GM12878 (cell line): ENCODE data around the gene TLL1. TPM values are rescaled to one million over a fixed set of nuclear protein-coding genes. Genes with fewer than 3 reads are reported as not detected.

Source experiments
- ATAC-seq: fragments of 200-7000 bp; cut with Tn5 transposase; 3 replicates; pipeline ENCODE4 v1.9.1; 2020; ENCODE audit warnings: mild to moderate bottlenecking, moderate library complexity
- BruUV-seq: library from RNA; stranded (reverse); fragments of 400-500 nt; replicated peaks from 2 replicates; lab custom pipeline; 2021; lab: Mats Ljungman, UMichigan
- CTCF ChIA-PET: fragments of 300-600 bp; sonication (Branson Sonifier 250); formaldehyde crosslinking; extraction: SDS; loops from one replicate; lab custom pipeline; 2021; ENCODE audit warnings: inconsistent platforms; lab: Yijun Ruan, JAX
- POLR2A ChIA-PET: fragments of 350-600 bp; formaldehyde crosslinking; extraction: SDS; loops from one replicate; lab custom pipeline; 2021; ENCODE audit warnings: inconsistent platforms; lab: Charles Lee
- RAD21 ChIA-PET: fragments of 300-600 bp; sonication (Branson Sonifier 250); formaldehyde crosslinking; loops from one replicate; lab custom pipeline; 2023; ENCODE audit warnings: antibody characterized with exemption; ENCODE audit not compliant: unreplicated experiment; lab: Charles Lee
- SMC1A ChIA-PET: fragments of 300-600 bp; sonication (Branson Sonifier 250); formaldehyde crosslinking; loops from one replicate; lab custom pipeline; 2023; ENCODE audit not compliant: unreplicated experiment, uncharacterized antibody; lab: Charles Lee
- DNase-seq: peaks from one replicate; pipeline ENCODE4 v3.0.0-alpha.2; 2011; ENCODE audit warnings: low read depth, low spot score
- FAIRE-seq: peaks from 3 replicates; lab custom pipeline; 2011; peaks lifted over from hg19 to GRCh38; lab: Jason Lieb, UNC
- H2AFZ ChIP-seq: 2 replicates; pipeline ENCODE4 v1.6.0; 2011; ENCODE audit warnings: low read depth, low read length, control low read depth; ENCODE audit not compliant: control insufficient read depth
- H3K27ac ChIP-seq: 2 replicates; pipeline ENCODE4 v1.5.1; 2011; ENCODE audit warnings: control low read depth; ENCODE audit not compliant: control insufficient read depth, insufficient read depth
- H3K27me3 ChIP-seq, 2 experiments: replicated peaks in 1 of 2; 2 replicates each; pipeline versions ENCODE4 v1.6.0 to v1.6.1; 2011; ENCODE audit warnings: low read length in 1 of 2; ENCODE audit not compliant: control insufficient read depth in 2 of 2, insufficient read depth in 2 of 2
- H3K36me3 ChIP-seq, 2 experiments: 2 replicates each; pipeline ENCODE4 v1.5.1; 2011; ENCODE audit warnings: low read length in 1 of 2; ENCODE audit not compliant: control insufficient read depth in 2 of 2, insufficient read depth in 2 of 2
- H3K4me1 ChIP-seq: 2 replicates; pipeline ENCODE4 v1.6.1; 2011; ENCODE audit warnings: mild to moderate bottlenecking, low read length, moderate library complexity, mixed read lengths; ENCODE audit not compliant: control insufficient read depth, insufficient read depth
- H3K4me2 ChIP-seq: 2 replicates; pipeline ENCODE4 v1.6.0; 2011; ENCODE audit warnings: control low read depth; ENCODE audit not compliant: control insufficient read depth, insufficient read depth
- H3K4me3 ChIP-seq: fragments of 200-600 bp; sonication (generic); 2 replicates; pipeline ENCODE4 v1.5.1; 2016
- H3K79me2 ChIP-seq: 2 replicates; pipeline ENCODE4 v1.6.0; 2011; ENCODE audit warnings: low read length; ENCODE audit not compliant: control insufficient read depth, insufficient read depth
- H3K9ac ChIP-seq: 2 replicates; pipeline ENCODE4 v1.8.0; 2011; ENCODE audit warnings: low read length, control low read depth, mixed read lengths; ENCODE audit not compliant: control insufficient read depth, insufficient read depth
- H3K9me3 ChIP-seq: replicated peaks from 3 replicates; pipeline ENCODE4 v1.5.1; 2011; ENCODE audit warnings: mild to moderate bottlenecking, low read length; ENCODE audit not compliant: control insufficient read depth, insufficient read depth
- H4K20me1 ChIP-seq: 2 replicates; pipeline ENCODE4 v1.6.0; 2011; ENCODE audit not compliant: control insufficient read depth, insufficient read depth
- CREM ChIP-seq: IDR thresholded peaks from 2 replicates; pipeline ENCODE4 v1.6.1; 2014; ENCODE audit warnings: antibody characterized with exemption, low read depth
- EP300 ChIP-seq, 2 experiments: fragments of 150-350 bp in 1 of 2; IDR thresholded peaks; 2 replicates each; pipeline ENCODE4 v1.6.1; 2011 to 2012; ENCODE audit warnings: low read depth in 2 of 2, low read length in 2 of 2, borderline replicate concordance in 1 of 2, improper control_type of control experiment in 1 of 2, inconsistent platforms in 1 of 2; ENCODE audit not compliant: control insufficient read depth in 1 of 2
- FOXM1 ChIP-seq: IDR thresholded peaks from 2 replicates; pipeline ENCODE4 v1.6.1; 2012; ENCODE audit warnings: low read depth, mild to moderate bottlenecking, inconsistent platforms, low read length, moderate library complexity
- JUNB ChIP-seq: IDR thresholded peaks from 2 replicates; pipeline ENCODE4 v1.6.1; 2016; ENCODE audit warnings: antibody characterized with exemption, mild to moderate bottlenecking
- JUND ChIP-seq: IDR thresholded peaks from 2 replicates; pipeline ENCODE4 v1.6.1; 2012; ENCODE audit warnings: low read depth, mild to moderate bottlenecking, low read length, improper control_type of control experiment, moderate library complexity
- RUNX3 ChIP-seq: IDR thresholded peaks from 2 replicates; pipeline ENCODE4 v1.6.1; 2012; ENCODE audit warnings: low read length, inconsistent platforms
- SRF ChIP-seq, 2 experiments: IDR thresholded peaks; 2 replicates each; pipeline ENCODE4 v1.6.1; 2011; ENCODE audit warnings: low read depth in 2 of 2, low read length in 2 of 2, mild to moderate bottlenecking in 1 of 2, moderate library complexity in 1 of 2
- ZNF207 ChIP-seq: fragments of 450-650 bp; IDR thresholded peaks from 2 replicates; pipeline ENCODE4 v1.6.1; 2014; ENCODE audit warnings: antibody characterized with exemption, mild to moderate bottlenecking, borderline replicate concordance
- WGBS: methylation state at CpG from one replicate; pipeline ENCODE4 v1.1.6; 2016; ENCODE audit warnings: low lambda C conversion rate; ENCODE audit not compliant: insufficient replicate concordance, insufficient coverage; ENCODE audit errors: missing lambda C conversion rate; 5-methylcytosine and 5-hydroxymethylcytosine counted together
- in situ Hi-C: fragments of 300-500 bp; cut with MboI; formaldehyde crosslinking; loops from 9 replicates; pipeline ENCODE4 v1.14.3; 2018; ENCODE audit warnings: mixed read lengths
- intact Hi-C: fragments of 100-400 bp; cut with micrococcal nuclease; formaldehyde crosslinking; loops from one replicate; pipeline ENCODE4 v1.14.2; 2022; ENCODE audit not compliant: unreplicated experiment
- polyA plus RNA-seq, 11 experiments: library from polyadenylated mRNA; depleted of rRNA in 4 of 11; unstranded in 6 of 11; stranded (reverse) in 5 of 11; fragments of >200 nt; fragmentation: Nextera tagmentation in 4 of 11; fragmentation: Illumina TruSeq in 1 of 11; extraction: Ambion mirVana in 4 of 11; extraction: Trizol in 1 of 11; gene quantifications; 1 replicate in 1 of 11; 2 replicates in 10 of 11; pipeline versions ENCODE4 v1.2.1 to v1.2.3, GENCODE V29; 2011 to 2016; ENCODE audit warnings: inconsistent platforms in 2 of 11, missing spikeins in 2 of 11, low read depth in 1 of 11
- total RNA-seq, 4 experiments: library from RNA; depleted of rRNA in 3 of 4; stranded (reverse); fragments of >200 nt in 3 of 4; fragmentation: Illumina TruSeq in 1 of 4; extraction: Trizol in 1 of 4; gene quantifications; 2 replicates each; pipeline versions ENCODE4 v1.2.1 to v1.2.3, GENCODE V29; 2013 to 2021

TLL1 gene
- total and polyA plus RNA-seq, 10 of the 15 experiments (the other 5 are each of a cell fraction or from before 2014, with no cell fraction given), result 0.02 to 0.31 (median 0.05) TPM; not detected in 2

DNA sequence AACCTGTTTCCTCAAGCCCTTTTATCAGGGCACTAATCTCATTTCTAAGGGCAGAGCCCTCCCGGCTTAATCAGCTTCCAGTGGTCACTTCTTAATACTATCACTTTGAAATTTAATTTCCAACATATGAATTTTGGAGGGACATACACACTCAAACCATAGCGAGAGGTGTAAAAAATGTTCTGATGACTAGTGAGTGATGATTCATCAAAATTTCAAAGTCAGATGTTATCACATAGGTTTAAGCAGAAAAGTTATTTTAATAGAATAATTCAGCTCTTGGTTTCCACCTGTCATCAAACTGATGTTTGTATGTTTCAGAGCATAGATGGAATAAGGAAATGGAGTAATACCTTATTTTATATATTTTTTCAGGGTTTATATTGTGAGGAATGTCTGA is 161.9 kb downstream of the TLL1 start:
- Histone ChIP-seq H3K79me2 (no peaks in the 10 kb centered on the region), H3K9me3 (no peaks in the 10 kb centered on the region), H2AFZ (no peak overlapping the region), H3K36me3 (no peaks in the 10 kb centered on the region), H3K4me1 (no peaks in the 10 kb centered on the region), H3K27me3 (no peaks in the 10 kb centered on the region), H3K9ac (no peak overlapping the region), H4K20me1 (no peaks in the 10 kb centered on the region), H3K4me3 (no peak overlapping the region), H3K4me2 (no peak overlapping the region), H3K27ac (no peak overlapping the region)
- no peak for FAIRE-seq
- no peak for DNase-seq
- TF ChIP-seq JUNB (no peak), ZNF207 (no peak), JUND (no peak), FOXM1 (no peak), EP300 (IDR thresholded peaks at IDR 0.05; ENCODE audit: borderline replicate concordance in 1 of 2, control insufficient read depth in 1 of 2, low read depth in 2 of 2, low read length in 2 of 2) (no peak)
- ATAC-seq, result no peak
- ChIA-PET RAD21 (interaction anchor here (0.6 kb wide), 1 partner anchor 950 kb away, joined by 3 read pairs; no protein-coding TSS in a partner anchor), SMC1A (interaction anchor here (1.7 kb wide), 1 partner anchor 8 kb away, joined by 5 read pairs; no protein-coding TSS in a partner anchor), CTCF (no interaction called here), POLR2A (no interaction called here)
- intact Hi-C loops, result no loop called here
- no TSS peak for BruUV-seq
- 70% methylated on average over 2 of the region's 2 CpGs for WGBS
- in situ Hi-C loops, result no loop called here

DNA sequence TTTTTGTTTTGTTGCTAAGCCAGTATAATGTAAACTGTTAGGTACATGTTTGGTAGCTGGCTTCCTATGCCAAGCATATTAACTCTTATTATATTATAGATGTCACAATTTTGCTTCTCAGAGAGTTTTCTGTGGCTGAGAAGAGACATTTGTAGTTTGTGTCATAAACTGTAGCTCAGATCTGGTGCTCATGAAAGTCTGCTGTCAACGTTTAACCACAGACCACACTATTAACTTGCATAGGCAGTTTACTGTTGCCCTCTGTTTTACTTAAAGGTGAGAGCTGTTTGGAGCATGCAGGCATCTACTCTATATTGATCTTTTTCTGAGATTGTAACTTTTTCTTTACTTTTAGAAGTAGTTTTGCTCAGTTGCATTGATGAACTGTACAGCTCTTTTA is 166.8 kb downstream of the TLL1 start:
- ChIA-PET POLR2A (interaction anchor here (1.1 to 1.3 kb wide), 2 partner anchors 11 to 49 kb away, joined by 3 to 4 read pairs; no protein-coding TSS in a partner anchor), SMC1A (interaction anchor here (0.7 to 4.3 kb wide), 18 partner anchors 9 to 560 kb away, joined by 3 to 43 read pairs (median 5); no protein-coding TSS in a partner anchor), RAD21 (interaction anchor here (0.6 to 2.9 kb wide), 15 partner anchors 9 to 745 kb away, joined by 3 to 26 read pairs (median 5); no protein-coding TSS in a partner anchor), CTCF (interaction anchor here (0.8 to 5.5 kb wide), 17 partner anchors 9 to 689 kb away, joined by 3 to 56 read pairs (median 4); no protein-coding TSS in a partner anchor)
- no peak overlapping the region for H3K4me2 ChIP-seq
- WGBS, result 0% methylated on average over 1 of the region's 1 CpG
- in situ Hi-C loops, result no loop called here
- no peaks in the 10 kb centered on the region for H3K4me1 ChIP-seq
- H2AFZ ChIP-seq, result no peak overlapping the region
- ATAC-seq, result peak; percentile 72
- H3K4me3 ChIP-seq, result no peak overlapping the region
- no peaks in the 10 kb centered on the region for H3K9me3 ChIP-seq
- intact Hi-C loops, result loop anchor here (2.0 kb wide), 1 partner anchor 53 kb away; no protein-coding TSS in a partner anchor
- BruUV-seq, result no TSS peak
- no peak for DNase-seq
- H3K27me3 ChIP-seq, result no peaks in the 10 kb centered on the region
- FAIRE-seq, result no peak
- no peak overlapping the region for H3K27ac ChIP-seq
- no peaks in the 10 kb centered on the region for H3K36me3 ChIP-seq
- H4K20me1 ChIP-seq, result no peaks in the 10 kb centered on the region
- no peak overlapping the region for H3K9ac ChIP-seq
- no peaks in the 10 kb centered on the region for H3K79me2 ChIP-seq
- TF ChIP-seq RUNX3, result peak; percentile 20; the same call in 1 of the 2 replicates
- no peak for TF ChIP-seq CREM
- TF ChIP-seq SRF (IDR thresholded peaks at IDR 0.05; ENCODE audit: low read depth in 2 of 2, low read length in 2 of 2), result no peak
- peak in 1 of 2 experiments; percentile 17; a peak in 1 of 4 replicates for TF ChIP-seq EP300 (IDR thresholded peaks at IDR 0.05; ENCODE audit: borderline replicate concordance in 1 of 2, control insufficient read depth in 1 of 2, low read depth in 2 of 2, low read length in 2 of 2)
